CMK (cell line): ENCODE measurements around the gene MRPS23.

Experiments
- DNase-seq: peaks from one replicate; pipeline ENCODE4 v3.0.0-alpha.2; 2010; ENCODE audit warnings: low read depth

MRPS23 gene

DNA sequence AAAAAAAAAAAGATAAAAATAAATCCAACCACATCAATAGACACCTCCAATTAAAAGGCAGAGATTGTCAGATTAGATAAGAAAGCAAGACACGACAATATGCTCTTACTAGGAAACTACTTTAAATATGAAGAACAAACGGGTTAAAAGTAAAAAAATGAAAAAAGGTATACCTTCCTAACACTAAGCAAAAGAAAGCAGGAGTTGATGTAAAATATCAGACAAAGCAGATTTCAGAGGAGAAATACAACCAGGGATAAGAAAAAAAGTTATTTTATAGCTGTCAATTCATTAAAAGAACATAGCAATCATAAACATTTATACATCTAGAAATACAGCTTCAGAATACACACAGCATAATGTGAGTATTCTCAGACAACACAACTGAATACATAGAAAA, 55.0 kb downstream of the MRPS23 start:
- DNase-seq: no peak

DNA sequence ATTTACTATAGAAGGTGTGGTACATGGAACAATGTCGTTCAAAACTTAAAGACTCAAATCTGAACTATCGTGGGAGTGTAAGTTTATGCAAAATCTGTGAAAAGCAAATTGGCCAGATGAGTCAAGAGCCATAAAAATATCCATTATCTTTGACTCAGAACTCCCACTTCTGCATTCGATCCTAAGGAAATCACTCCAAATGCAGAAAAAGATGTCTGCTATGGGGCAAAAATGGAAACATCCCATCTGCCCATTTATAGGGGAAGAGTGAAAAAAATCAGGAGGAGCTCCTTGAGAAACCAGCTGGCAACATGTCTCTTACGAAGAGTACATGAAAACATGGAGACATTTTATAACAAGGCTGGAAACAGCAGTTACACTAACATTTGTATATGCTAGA, 61.1 kb downstream of the MRPS23 start:
- DNase-seq: no peak

DNA sequence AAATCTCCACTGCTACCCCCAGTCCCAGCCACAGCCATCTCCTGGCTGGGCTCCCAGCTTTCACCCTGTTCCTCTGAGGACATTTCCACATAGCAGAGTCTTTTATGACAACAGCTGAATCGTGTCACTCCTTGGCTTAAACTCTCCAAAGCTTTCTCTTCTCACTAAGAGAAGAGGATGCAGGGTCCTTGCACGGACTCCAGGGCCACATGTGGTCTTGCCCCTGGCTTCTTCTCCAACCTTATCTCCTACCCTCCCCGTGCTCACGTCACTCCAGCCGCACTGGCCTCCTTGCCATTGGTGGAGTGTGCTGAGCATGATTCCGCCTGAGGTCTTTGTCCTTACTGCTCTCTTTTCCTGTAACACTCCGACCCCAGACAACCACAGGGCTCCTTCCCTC, 64.8 kb downstream of the MRPS23 start:
- no peak for DNase-seq
